Common myeloid progenitor, CD34-positive (primary cell): ENCODE data around the gene BLID.

Experiments used
- CTCF ChIA-PET: fragments of 350-600 bp; sonication (Branson Sonifier 250); formaldehyde crosslinking; loops from one replicate; lab custom pipeline; 2021; ENCODE audit warnings: antibody characterized with exemption; lab: Charles Lee
- POLR2A ChIA-PET: fragments of 350-600 bp; sonication (Branson Sonifier 250); formaldehyde crosslinking; loops from one replicate; lab custom pipeline; 2021; ENCODE audit warnings: antibody characterized with exemption; lab: Charles Lee
- DNase-seq, 3 donors: peaks; one replicate each; pipeline versions ENCODE4 v3.0.0 to v3.0.0-alpha.2; 2013
- H3K27ac ChIP-seq, 2 experiments: 1 replicate in 1 of 2; 2 replicates in 1 of 2; pipeline ENCODE4 v1.7.0; 2013; ENCODE audit warnings: inconsistent platforms in 2 of 2, low read length in 2 of 2, mild to moderate bottlenecking in 2 of 2, low read depth in 1 of 2, moderate library complexity in 1 of 2; ENCODE audit not compliant: severe bottlenecking in 2 of 2, insufficient read depth in 1 of 2, poor library complexity in 1 of 2
- H3K27me3 ChIP-seq, 5 experiments: replicated peaks in 2 of 5; 1 replicate in 3 of 5; 2 replicates in 2 of 5; pipeline versions ENCODE4 v1.6.1 to v1.7.0; 2013; ENCODE audit warnings: low read length in 4 of 5, mild to moderate bottlenecking in 2 of 5, moderate library complexity in 2 of 5, inconsistent platforms in 1 of 5; ENCODE audit not compliant: insufficient read depth in 5 of 5, control insufficient read depth in 4 of 5
- H3K36me3 ChIP-seq, 4 experiments: 1 replicate in 2 of 4; 2 replicates in 2 of 4; pipeline versions ENCODE4 v1.6.1 to v1.7.0; 2013; ENCODE audit warnings: low read length in 3 of 4, control low read depth in 1 of 4, mild to moderate bottlenecking in 1 of 4; ENCODE audit not compliant: control insufficient read depth in 4 of 4, insufficient read depth in 4 of 4
- H3K4me1 ChIP-seq, 4 experiments: 1 replicate in 3 of 4; 2 replicates in 1 of 4; pipeline versions ENCODE4 v1.6.1 to v1.7.1; 2013; ENCODE audit warnings: low read length in 3 of 4, mild to moderate bottlenecking in 3 of 4, control low read depth in 1 of 4, inconsistent platforms in 1 of 4, moderate library complexity in 1 of 4; ENCODE audit not compliant: control insufficient read depth in 4 of 4, insufficient read depth in 4 of 4; ENCODE audit errors: control extremely low read depth in 1 of 4
- H3K4me3 ChIP-seq, 7 experiments: 1 replicate in 4 of 7; 2 replicates in 3 of 7; pipeline versions ENCODE4 v1.5.1 to v1.7.0; 2013; ENCODE audit warnings: mild to moderate bottlenecking in 7 of 7, low read length in 6 of 7, moderate library complexity in 6 of 7, inconsistent platforms in 2 of 7, low read depth in 2 of 7, control low read depth in 1 of 7; ENCODE audit not compliant: insufficient read depth in 4 of 7, control insufficient read depth in 1 of 7; ENCODE audit errors: extremely low read depth in 1 of 7
- H3K9me3 ChIP-seq, 5 experiments: 1 replicate in 4 of 5; 2 replicates in 1 of 5; pipeline versions ENCODE4 v1.6.1 to v1.7.1; 2013; ENCODE audit warnings: low read length in 4 of 5, mild to moderate bottlenecking in 2 of 5, inconsistent platforms in 1 of 5, low read depth in 1 of 5, moderate library complexity in 1 of 5; ENCODE audit not compliant: control insufficient read depth in 4 of 5, insufficient read depth in 2 of 5; ENCODE audit errors: control extremely low read depth in 1 of 5
- WGBS: methylation state at CpG from one replicate; pipeline ENCODE4 v1.1.5; 2013; ENCODE audit not compliant: insufficient coverage; 5-methylcytosine and 5-hydroxymethylcytosine counted together

Gene BLID

GRCh38 chr11:122107045-122107444 lies 9.0 kb downstream of the BLID start:
- Histone ChIP-seq H3K27me3 (peaks cover 2 to 16% (median 10%) of the 10 kb centered on the region in 5 experiments), H3K4me3 (no peak overlapping the region), H3K27ac (no peak overlapping the region), H3K4me1 (no peaks in the 10 kb centered on the region), H3K9me3 (no peaks in the 10 kb centered on the region), H3K36me3 (no peaks in the 10 kb centered on the region)
- POLR2A ChIA-PET = no interaction called here
- CTCF ChIA-PET = interaction anchor here (1.4 to 1.7 kb wide), 3 partner anchors 81 to 453 kb away, joined by 4 to 6 read pairs (median 4); no protein-coding TSS in a partner anchor
- 46% methylated on average over 2 of the region's 3 CpGs for WGBS
- no peak for DNase-seq

- CTCF ChIA-PET = interaction anchor here (0.8 kb wide), 1 partner anchor 449 kb away, joined by 3 read pairs; no protein-coding TSS in a partner anchor
- Histone ChIP-seq H3K27ac (no peak overlapping the region), H3K27me3 (peaks cover 2 to 32% (median 16%) of the 10 kb centered on the region in 5 experiments), H3K9me3 (no peaks in the 10 kb centered on the region), H3K4me3 (no peak overlapping the region), H3K36me3 (no peaks in the 10 kb centered on the region), H3K4me1 (peaks cover 3 to 17% (median 10%) of the 10 kb centered on the region in 4 experiments)
- POLR2A ChIA-PET = no interaction called here
- WGBS = 93% methylated on average over 8 of the region's 8 CpGs
- DNase-seq = no peak
Measured at GRCh38 chr11:122105044-122105758, 10.8 kb downstream of the BLID start.

- no peaks in the 10 kb centered on the region for H3K9me3 ChIP-seq
- peaks cover 3 to 19% (median 12%) of the 10 kb centered on the region in 4 experiments for H3K4me1 ChIP-seq
- no CpG with 5 or more reads among the region's 1 CpG for WGBS
- ChIA-PET POLR2A (no interaction called here), CTCF (no interaction called here)
- H3K27me3 ChIP-seq = peaks cover 2 to 41% (median 17%) of the 10 kb centered on the region in 5 experiments
- no peak overlapping the region for H3K27ac ChIP-seq
- no peak for DNase-seq
- no peaks in the 10 kb centered on the region for H3K36me3 ChIP-seq
- no peak overlapping the region for H3K4me3 ChIP-seq
Measured at GRCh38 chr11:122104341-122104740, 11.7 kb downstream of the BLID start.

GRCh38 chr11:122103726-122104125 lies 12.3 kb downstream of the BLID start:
- no peak overlapping the region for H3K4me3 ChIP-seq
- H3K27me3 ChIP-seq = peaks cover 6 to 47% (median 17%) of the 10 kb centered on the region in 5 experiments
- 100% methylated on average over 2 of the region's 4 CpGs for WGBS
- H3K9me3 ChIP-seq = no peaks in the 10 kb centered on the region
- no peak for DNase-seq
- peaks cover 3 to 19% (median 12%) of the 10 kb centered on the region in 4 experiments for H3K4me1 ChIP-seq
- ChIA-PET POLR2A (no interaction called here), CTCF (interaction anchor here (1.4 kb wide), 1 partner anchor 449 kb away, joined by 7 read pairs; no protein-coding TSS in a partner anchor)
- no peaks in the 10 kb centered on the region for H3K36me3 ChIP-seq
- no peak overlapping the region for H3K27ac ChIP-seq

GRCh38 chr11:122103321-122103720 lies 12.7 kb downstream of the BLID start:
- POLR2A ChIA-PET = interaction anchor here (0.7 kb wide), 1 partner anchor 128 kb away, joined by 3 read pairs; no protein-coding TSS in a partner anchor
- DNase-seq = no peak
- peaks cover 10 to 51% (median 17%) of the 10 kb centered on the region in 5 experiments for H3K27me3 ChIP-seq
- H3K4me1 ChIP-seq = peaks cover 3 to 19% (median 12%) of the 10 kb centered on the region in 4 experiments
- no peak overlapping the region for H3K4me3 ChIP-seq
- CTCF ChIA-PET = interaction anchor here (0.6 to 1.4 kb wide), 3 partner anchors 74 to 448 kb away, joined by 3 to 7 read pairs (median 4); no protein-coding TSS in a partner anchor
- no peak overlapping the region for H3K27ac ChIP-seq
- H3K36me3 ChIP-seq = no peaks in the 10 kb centered on the region
- H3K9me3 ChIP-seq = no peaks in the 10 kb centered on the region
- 100% methylated on average over 4 of the region's 6 CpGs for WGBS

- WGBS = 100% methylated on average over 3 of the region's 4 CpGs
- no peak for DNase-seq
- H3K27ac ChIP-seq = no peak overlapping the region
- CTCF ChIA-PET = interaction anchor here (1.3 to 1.4 kb wide), 2 partner anchors 13 to 453 kb away, joined by 3 to 4 read pairs; no protein-coding TSS in a partner anchor
- H3K4me1 ChIP-seq = peaks cover 3 to 19% (median 12%) of the 10 kb centered on the region in 4 experiments
- no peaks in the 10 kb centered on the region for H3K9me3 ChIP-seq
- peaks cover 15 to 60% (median 22%) of the 10 kb centered on the region in 5 experiments for H3K27me3 ChIP-seq
- POLR2A ChIA-PET = interaction anchor here (0.7 kb wide), 1 partner anchor 128 kb away, joined by 3 read pairs; no protein-coding TSS in a partner anchor
- no peak overlapping the region for H3K4me3 ChIP-seq
- no peaks in the 10 kb centered on the region for H3K36me3 ChIP-seq
Measured at GRCh38 chr11:122102426-122102825, 13.6 kb downstream of the BLID start.
